Measurements from ENCODE around the gene PSG1.
"Not testable (repeated sequence)": the region's sequence is repeated elsewhere in the genome, so short reads cannot be mapped to it uniquely, and the experiment has no call there.

Gene PSG1

DNA sequence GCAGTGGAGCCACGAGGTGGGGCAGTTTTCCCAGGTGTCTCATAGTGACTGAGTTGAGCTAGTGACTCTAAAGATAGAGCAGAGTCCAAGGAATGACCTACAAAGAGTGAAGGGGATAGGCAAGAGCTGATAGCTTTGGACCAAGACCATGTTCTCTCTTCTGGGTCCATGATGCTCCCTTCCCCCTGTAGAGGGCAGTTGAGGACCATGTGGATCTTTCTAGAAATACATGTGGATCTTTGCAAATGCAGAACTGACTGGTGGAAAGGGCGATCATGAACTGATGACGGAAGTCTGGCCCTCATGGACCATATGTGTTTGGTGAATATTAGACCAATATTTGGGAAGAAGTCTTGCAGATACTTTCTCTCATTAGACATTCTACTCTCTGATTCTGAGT is 6.9 kb downstream of the PSG1 start:
- TF ChIP-seq, protein P1, sequence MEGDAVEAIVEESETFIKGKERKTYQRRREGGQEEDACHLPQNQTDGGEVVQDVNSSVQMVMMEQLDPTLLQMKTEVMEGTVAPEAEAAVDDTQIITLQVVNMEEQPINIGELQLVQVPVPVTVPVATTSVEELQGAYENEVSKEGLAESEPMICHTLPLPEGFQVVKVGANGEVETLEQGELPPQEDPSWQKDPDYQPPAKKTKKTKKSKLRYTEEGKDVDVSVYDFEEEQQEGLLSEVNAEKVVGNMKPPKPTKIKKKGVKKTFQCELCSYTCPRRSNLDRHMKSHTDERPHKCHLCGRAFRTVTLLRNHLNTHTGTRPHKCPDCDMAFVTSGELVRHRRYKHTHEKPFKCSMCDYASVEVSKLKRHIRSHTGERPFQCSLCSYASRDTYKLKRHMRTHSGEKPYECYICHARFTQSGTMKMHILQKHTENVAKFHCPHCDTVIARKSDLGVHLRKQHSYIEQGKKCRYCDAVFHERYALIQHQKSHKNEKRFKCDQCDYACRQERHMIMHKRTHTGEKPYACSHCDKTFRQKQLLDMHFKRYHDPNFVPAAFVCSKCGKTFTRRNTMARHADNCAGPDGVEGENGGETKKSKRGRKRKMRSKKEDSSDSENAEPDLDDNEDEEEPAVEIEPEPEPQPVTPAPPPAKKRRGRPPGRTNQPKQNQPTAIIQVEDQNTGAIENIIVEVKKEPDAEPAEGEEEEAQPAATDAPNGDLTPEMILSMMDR (IDR thresholded peaks at IDR 0.05; ENCODE audit: low read length, missing control alignments): peak; percentile 1
- DNase-seq (ENCODE audit: low read depth): no peak
- no peak overlapping the region for H3K4me3 ChIP-seq (replicated peaks; ENCODE audit: low read depth, low read length)

DNA sequence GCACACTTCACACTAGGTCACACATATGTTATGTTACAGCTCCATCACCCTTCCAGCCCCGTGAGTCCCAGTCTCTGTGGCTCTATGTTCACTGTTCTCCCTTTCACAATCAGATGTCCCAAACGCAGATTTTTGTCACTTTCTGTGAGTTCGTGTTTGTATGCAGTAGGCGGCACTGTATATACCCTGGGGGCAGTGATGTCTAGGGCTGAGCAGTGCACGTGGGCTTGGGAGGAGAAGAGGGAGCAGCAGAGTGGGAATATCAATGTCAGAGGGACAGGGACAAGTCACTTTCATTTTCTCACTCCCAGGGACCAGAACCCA is 22.0 kb downstream of the PSG1 start:
- DNase-seq (ENCODE audit: low read depth): no peak
- TF ChIP-seq, protein P1 (IDR thresholded peaks at IDR 0.05; ENCODE audit: low read length, missing control alignments): no peak
- H3K4me3 ChIP-seq (replicated peaks; ENCODE audit: low read depth, low read length): no peak overlapping the region

DNA sequence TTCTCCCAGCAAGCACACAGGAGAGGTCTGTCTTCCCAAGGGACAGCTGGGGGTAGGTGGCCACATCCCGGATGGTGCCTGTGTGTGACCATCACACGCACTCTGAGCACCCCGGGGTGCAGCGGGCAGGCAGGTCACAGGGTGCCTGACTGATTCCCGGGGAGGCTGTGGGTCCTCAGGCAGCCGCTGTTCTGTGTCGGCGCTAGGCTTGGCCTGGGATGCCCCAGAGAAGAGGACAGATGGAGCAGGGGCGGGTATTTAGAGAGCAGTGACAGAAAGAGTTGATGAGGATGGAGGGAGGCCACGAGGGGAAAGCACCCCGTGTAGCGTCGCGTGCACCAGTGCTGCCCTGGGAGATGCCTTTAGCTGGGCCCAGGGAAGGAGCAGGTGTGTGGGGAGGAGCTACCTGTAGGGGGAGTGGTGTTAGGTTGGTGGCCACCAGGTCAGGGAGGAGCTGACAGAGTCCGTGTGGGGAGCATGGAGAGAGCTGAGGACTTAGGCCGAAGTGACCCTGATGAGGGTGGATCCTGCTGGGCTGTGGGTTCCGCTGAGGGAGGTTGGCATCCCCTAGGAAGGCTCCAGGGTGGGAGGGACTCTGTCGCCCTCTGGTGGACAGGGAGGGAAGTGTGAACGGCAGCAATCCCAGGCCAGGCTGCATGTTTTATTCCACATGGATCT is 22.5 kb downstream of the PSG1 start:
- not testable (repeated sequence) for H3K4me3 ChIP-seq (replicated peaks; ENCODE audit: low read depth, low read length)
- DNase-seq (ENCODE audit: low read depth): peak; percentile 22
- TF ChIP-seq, protein P1 (IDR thresholded peaks at IDR 0.05; ENCODE audit: low read length, missing control alignments): peak; percentile 63

DNA sequence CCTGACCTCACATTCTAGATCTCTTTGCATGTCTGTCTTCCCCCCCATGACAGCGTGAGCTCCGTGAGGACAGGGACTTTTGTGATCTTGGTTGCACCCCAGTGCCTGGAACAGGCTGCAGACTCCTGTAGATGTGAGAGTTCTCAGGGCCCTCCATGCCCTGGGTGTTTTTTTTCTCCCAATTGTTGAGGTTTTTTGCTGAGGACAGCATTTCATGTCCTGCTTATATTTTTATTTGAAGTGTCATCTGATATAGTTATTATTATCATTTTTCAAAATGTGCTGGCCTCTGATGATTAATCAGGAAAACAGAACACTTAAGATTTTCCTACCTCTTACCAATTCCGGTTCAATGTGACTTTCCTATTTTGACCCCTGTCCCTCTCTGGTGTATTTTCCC is 24.8 kb downstream of the PSG1 start:
- DNase-seq (ENCODE audit: low read depth); H3K4me3 ChIP-seq (replicated peaks; ENCODE audit: low read depth, low read length): not testable (repeated sequence)

DNA sequence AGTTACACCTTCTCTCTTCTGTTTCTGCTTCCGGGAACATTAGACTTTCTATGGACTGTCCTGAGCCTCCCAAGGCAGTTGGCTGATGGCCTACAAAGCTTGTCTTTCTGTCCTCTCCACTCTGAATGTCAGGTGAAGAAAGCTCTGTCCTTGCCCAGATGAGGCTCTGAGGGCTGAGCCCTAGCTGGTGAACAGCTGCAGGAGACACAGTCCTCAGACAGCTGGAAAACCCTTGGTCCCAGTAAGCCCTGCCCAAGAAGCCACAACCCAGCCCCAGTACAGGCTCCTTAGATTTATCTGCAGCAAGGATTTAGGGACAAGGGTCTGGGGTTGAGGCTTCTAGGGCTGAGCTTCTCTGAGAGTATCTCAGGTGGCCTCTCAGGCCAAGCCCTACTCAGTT is 26.3 kb downstream of the PSG1 start:
- DNase-seq (ENCODE audit: low read depth); H3K4me3 ChIP-seq (replicated peaks; ENCODE audit: low read depth, low read length): not testable (repeated sequence)

DNA sequence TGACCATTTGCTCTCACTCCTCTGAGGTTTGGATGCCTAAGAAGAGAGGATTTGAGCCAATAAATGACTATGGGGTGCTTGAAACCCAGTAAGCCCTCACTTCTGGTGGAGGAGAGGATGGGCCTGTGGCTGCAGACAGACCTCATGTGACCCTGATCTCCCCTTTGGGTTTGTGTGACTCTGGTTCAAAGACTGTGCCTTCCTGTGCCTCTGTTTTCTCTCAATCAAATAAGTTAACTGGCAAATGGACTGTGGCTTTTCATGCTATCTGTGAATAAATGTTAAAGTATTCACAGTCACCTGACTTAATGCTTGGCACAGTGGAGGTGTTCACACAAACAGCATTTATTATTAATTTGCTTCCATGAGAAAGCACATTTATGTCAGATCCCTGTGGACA is 26.7 kb downstream of the PSG1 start:
- DNase-seq (ENCODE audit: low read depth); H3K4me3 ChIP-seq (replicated peaks; ENCODE audit: low read depth, low read length): not testable (repeated sequence)

DNA sequence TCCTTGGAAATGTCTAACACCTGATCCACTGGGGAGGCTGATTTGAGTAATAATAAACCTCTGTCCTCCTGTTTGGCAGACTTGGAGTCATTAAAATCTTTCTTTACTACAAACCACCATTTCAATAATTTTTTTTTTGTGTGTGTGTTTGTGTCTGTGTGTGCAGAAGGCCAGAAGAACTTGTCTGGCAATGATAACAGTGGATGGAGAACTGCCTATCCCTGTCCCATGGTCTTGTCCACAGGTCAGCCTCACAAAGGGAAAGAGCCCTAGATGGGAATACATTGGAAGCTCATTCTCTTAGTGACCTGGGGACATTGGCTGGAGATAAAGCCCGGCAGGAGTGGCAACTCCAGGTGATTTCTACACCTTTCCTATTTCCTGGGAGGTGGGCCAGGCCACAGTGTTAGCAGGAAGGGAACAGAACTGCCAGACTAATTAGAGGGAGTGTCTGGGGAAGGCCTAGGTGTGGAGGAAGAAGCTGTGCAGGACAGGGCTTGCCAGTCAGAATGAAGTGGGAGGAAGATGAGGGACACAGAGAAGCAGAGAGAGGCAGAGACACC is 27.7 kb downstream of the PSG1 start:
- H3K4me3 ChIP-seq (replicated peaks; ENCODE audit: low read depth, low read length): not testable (repeated sequence)

DNA sequence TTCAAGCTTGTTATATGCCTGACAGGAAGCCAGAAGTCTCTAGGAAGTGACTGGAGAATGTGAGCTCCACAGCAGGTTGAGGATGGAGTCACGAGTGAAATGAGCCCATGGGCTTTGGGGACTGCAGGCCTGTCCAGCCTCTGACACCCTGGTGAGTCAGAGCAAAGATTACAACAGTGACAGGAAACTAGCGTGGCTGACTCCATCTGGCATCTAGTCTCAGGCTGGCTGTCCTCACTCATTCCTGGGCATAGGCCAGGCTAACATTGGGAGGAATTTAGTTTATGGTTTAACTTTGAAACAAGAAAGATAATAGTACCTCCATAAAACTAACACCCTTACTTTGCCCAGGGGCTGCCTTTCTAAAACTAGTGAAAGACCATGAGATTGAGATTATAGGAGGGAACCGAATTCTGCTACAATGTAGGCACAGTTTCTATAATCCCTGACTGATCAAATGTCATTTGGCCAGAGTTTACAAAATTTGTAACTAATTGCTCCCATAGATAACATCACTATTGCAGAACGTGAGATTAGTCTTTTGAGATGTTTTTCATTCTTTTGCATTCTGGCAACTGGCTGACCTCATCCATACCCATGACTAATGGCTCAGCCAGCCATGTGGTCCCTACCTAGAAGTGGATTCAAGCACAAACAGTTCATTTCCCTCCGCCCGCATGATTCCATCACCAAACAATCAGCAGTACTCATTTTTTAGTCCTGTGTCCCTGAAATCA is 28.4 kb downstream of the PSG1 start:
- TF ChIP-seq, protein P1 (IDR thresholded peaks at IDR 0.05; ENCODE audit: low read length, missing control alignments): no peak
- no peak overlapping the region for H3K4me3 ChIP-seq (replicated peaks; ENCODE audit: low read depth, low read length)
- peak; percentile 89 for DNase-seq (ENCODE audit: low read depth)

More for the DNA sequence above, 27.7 kb downstream of the PSG1 start:
- not testable (repeated sequence) for DNase-seq (ENCODE audit: low read depth)

DNA sequence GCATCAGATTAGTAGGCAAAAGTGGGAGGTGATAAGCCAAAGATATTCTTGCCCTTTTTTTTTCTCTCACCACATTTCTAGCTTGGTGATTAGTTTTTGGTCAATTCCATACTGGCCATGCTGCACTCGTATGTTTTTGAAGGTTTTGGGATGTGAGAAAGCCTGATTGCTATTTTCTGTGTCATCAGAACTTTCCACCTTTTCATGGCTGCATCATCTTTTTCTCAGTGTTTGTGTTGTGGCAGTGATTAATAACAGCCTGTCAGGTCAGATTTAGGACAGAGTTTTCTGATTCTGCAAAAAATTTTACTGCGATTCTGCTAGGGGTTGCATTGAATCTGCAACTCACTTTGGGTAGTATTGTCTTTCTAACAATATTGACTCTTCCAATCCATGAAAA is 32.9 kb downstream of the PSG1 start:
- DNase-seq (ENCODE audit: low read depth): no peak
- no peak overlapping the region for H3K4me3 ChIP-seq (replicated peaks; ENCODE audit: low read depth, low read length)
- TF ChIP-seq, protein P1 (IDR thresholded peaks at IDR 0.05; ENCODE audit: low read length, missing control alignments): no peak

DNA sequence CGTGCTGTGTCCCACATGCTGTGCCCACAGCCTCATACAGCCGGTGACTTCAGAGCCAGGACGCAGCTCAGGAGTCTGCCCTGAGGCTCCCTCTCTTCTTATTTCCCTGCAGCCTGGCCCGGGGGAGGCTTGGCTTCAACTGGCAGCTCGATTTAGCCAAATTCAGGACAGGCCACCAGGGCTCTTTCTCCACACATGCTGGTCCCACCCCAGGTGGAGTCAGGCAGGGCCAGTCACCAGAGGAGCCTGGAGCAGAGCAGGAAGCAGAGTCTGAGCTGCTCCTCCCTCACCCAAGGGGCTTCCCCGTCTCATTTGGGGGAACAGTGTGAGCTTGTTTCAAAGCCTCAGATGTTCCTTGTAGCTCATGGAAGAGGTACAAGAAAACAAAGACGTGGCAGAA is 35.9 kb downstream of the PSG1 start:
- not testable (repeated sequence) for DNase-seq (ENCODE audit: low read depth)

DNA sequence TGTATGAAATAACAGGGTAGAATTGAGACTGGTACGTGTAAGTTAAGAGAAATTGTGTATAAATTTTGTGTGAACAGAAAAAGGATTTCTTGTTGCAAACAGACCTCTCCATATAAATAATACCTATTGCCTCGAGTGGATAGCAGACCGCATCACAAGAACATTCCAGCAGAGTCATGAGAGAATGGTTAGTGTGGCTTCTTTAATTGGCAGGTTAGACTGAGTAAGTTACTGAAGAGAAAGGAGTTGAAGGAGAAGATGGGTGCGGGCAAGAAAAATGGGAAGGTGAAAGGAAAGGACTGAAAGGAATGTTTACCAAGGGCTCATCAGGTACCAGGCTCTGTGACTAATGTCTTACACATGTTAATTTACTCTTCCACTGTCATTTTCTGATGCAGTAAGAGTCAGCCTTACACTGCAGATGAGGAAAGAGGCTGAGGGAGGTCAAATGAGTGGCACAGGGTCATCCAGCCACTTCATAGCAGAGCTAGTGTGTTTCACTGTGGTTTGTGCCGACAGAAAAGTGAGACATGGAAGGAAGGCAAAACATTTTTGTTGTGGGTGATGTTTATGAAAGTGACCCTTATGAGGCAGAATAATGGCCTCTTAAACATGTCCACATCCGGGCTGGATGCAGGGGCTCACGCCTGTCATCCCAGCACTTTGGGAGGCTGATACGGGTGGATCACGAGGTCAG is 46.6 kb downstream of the PSG1 start:
- not testable (repeated sequence) for DNase-seq (ENCODE audit: low read depth)

More for the DNA sequence above, 35.9 kb downstream of the PSG1 start:
- H3K4me3 ChIP-seq (replicated peaks; ENCODE audit: low read depth, low read length): not testable (repeated sequence)

DNA sequence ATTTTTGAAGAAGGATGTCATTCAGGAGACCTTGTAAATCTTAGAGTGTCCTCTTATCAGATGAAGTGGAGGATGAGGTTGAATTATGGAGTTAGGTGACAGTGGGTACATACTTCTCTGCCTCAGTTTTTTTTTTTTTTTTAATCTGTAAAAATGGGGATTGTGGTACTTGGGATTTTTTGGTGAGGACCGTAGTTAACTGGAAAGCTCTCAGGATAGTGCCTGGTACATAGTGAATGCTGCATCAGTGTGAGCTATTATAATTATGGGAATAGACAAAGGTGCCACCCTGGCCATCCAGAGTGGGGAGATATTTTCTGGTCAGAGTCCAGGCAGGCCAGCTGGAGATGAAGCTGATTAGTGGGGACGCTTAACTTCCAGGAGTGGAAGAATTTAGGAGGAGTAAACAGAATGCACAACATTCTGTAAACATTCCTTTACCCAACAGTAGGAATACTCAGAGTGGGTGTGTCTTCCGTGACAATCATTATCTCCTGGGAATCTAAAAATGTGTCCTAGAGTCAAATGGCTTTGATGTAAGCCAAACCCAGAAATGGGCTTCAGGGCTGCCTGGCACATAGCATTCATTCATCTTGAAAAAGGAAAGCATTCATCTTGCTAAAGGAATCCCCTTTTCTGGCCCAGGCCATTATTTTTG is 47.4 kb downstream of the PSG1 start:
- DNase-seq (ENCODE audit: low read depth); H3K4me3 ChIP-seq (replicated peaks; ENCODE audit: low read depth, low read length): not testable (repeated sequence)

More for the DNA sequence above, 46.6 kb downstream of the PSG1 start:
- not testable (repeated sequence) for H3K4me3 ChIP-seq (replicated peaks; ENCODE audit: low read depth, low read length)

Measured in fibroblast of pulmonary artery (primary cell).